HEK293 (cell line): Measurements from ENCODE around the gene ANO3.

Source experiments
- CTCF ChIA-PET: fragments of 350-600 bp; formaldehyde crosslinking; extraction: SDS; loops from one replicate; lab custom pipeline; 2021; ENCODE audit warnings: antibody characterized with exemption; lab: Yijun Ruan, JAX
- POLR2A ChIA-PET: fragments of 300-600 bp; formaldehyde crosslinking; extraction: SDS; loops from one replicate; lab custom pipeline; 2020; ENCODE audit warnings: antibody characterized with exemption, inconsistent platforms; lab: Yijun Ruan, JAX
- H3K27ac ChIP-seq: fragments of 200-500 bp; sonication (Bioruptor generic); 2 replicates; pipeline ENCODE4 v1.5.1; 2014; ENCODE audit warnings: low read depth, low read length, control low read depth, inconsistent platforms; ENCODE audit errors: extremely low read depth
- H3K36me3 ChIP-seq, 2 experiments: fragments of 200-500 bp in 1 of 2; sonication (Bioruptor generic) in 1 of 2; 1 replicate in 1 of 2; 2 replicates in 1 of 2; pipeline ENCODE4 v1.5.1; 2014 to 2017; ENCODE audit warnings: inconsistent platforms in 2 of 2, low read length in 2 of 2; ENCODE audit not compliant: control insufficient read depth in 2 of 2, insufficient read depth in 1 of 2
- H3K4me1 ChIP-seq: fragments of 200-500 bp; sonication (Bioruptor generic); 2 replicates; pipeline ENCODE4 v1.5.1; 2014; ENCODE audit warnings: mild to moderate bottlenecking, low read length, inconsistent platforms; ENCODE audit not compliant: control insufficient read depth, insufficient read depth
- H3K4me3 ChIP-seq: 2 replicates; pipeline ENCODE4 v1.5.1; 2011; ENCODE audit warnings: low read depth, mild to moderate bottlenecking, control low read depth, low read length, moderate library complexity
- H3K9me3 ChIP-seq: fragments of 200-500 bp; sonication (Bioruptor generic); 2 replicates; pipeline ENCODE4 v1.5.1; 2014; ENCODE audit warnings: low read depth, low read length, inconsistent platforms; ENCODE audit not compliant: control insufficient read depth, insufficient read depth
- HOXA7 ChIP-seq: sonication (generic); formaldehyde crosslinking; IDR thresholded peaks from 2 replicates; pipeline ENCODE4 v1.8.1; 2022; ENCODE audit warnings: missing genetic modification reagents, borderline replicate concordance
- KLF17 ChIP-seq: fragments of 450-650 bp; formaldehyde crosslinking; IDR thresholded peaks from 2 replicates; pipeline ENCODE4 v1.5.1; 2016; ENCODE audit warnings: missing biosample characterization, missing genetic modification characterization
- KLF7 ChIP-seq: fragments of 450-650 bp; formaldehyde crosslinking; IDR thresholded peaks from 2 replicates; pipeline ENCODE4 v1.5.1; 2016; ENCODE audit warnings: missing biosample characterization, missing genetic modification characterization, borderline replicate concordance
- OVOL3 ChIP-seq: fragments of 450-650 bp; formaldehyde crosslinking; IDR thresholded peaks from 2 replicates; pipeline ENCODE4 v1.5.1; 2016; ENCODE audit warnings: missing biosample characterization, missing genetic modification characterization
- SALL2 ChIP-seq: fragments of 450-650 bp; formaldehyde crosslinking; IDR thresholded peaks from 2 replicates; pipeline ENCODE4 v1.5.0; 2017; ENCODE audit warnings: missing biosample characterization, mild to moderate bottlenecking, missing genetic modification characterization, borderline replicate concordance
- ZBTB17 ChIP-seq: fragments of 450-650 bp; formaldehyde crosslinking; IDR thresholded peaks from 2 replicates; pipeline ENCODE4 v1.5.1; 2016; ENCODE audit warnings: missing biosample characterization, missing genetic modification characterization
- ZBTB8A ChIP-seq: fragments of 450-650 bp; formaldehyde crosslinking; IDR thresholded peaks from 2 replicates; pipeline ENCODE4 v1.5.1; 2016; ENCODE audit warnings: missing biosample characterization, missing genetic modification characterization
- ZNF138 ChIP-seq: fragments of 450-650 bp; formaldehyde crosslinking; IDR thresholded peaks from 2 replicates; pipeline ENCODE4 v1.5.1; 2016; ENCODE audit warnings: missing biosample characterization, missing genetic modification characterization, borderline replicate concordance
- ZNF140 ChIP-seq: fragments of 450-650 bp; formaldehyde crosslinking; IDR thresholded peaks from 2 replicates; pipeline ENCODE4 v1.5.1; 2016; ENCODE audit warnings: missing biosample characterization, missing genetic modification characterization
- ZNF274 ChIP-seq, 2 experiments: fragments of 200-500 bp in 1 of 2; fragments of 450-650 bp in 1 of 2; sonication (Bioruptor generic) in 1 of 2; formaldehyde crosslinking in 1 of 2; IDR thresholded peaks; 2 replicates each; pipeline versions ENCODE4 v1.5.1 to v1.6.1; 2014 to 2016; ENCODE audit warnings: borderline replicate concordance in 1 of 2, inconsistent platforms in 1 of 2, low read length in 1 of 2, missing biosample characterization in 1 of 2, missing genetic modification characterization in 1 of 2
- ZNF354C ChIP-seq: fragments of 450-650 bp; formaldehyde crosslinking; IDR thresholded peaks from 2 replicates; pipeline ENCODE4 v1.5.1; 2016; ENCODE audit warnings: missing biosample characterization, missing genetic modification characterization, low read depth, borderline replicate concordance
- ZNF37A ChIP-seq: fragments of 450-650 bp; IDR thresholded peaks from 2 replicates; pipeline ENCODE4 v1.5.1; 2018; ENCODE audit warnings: missing biosample characterization, missing genetic modification characterization
- ZNF433 ChIP-seq: fragments of 450-650 bp; formaldehyde crosslinking; IDR thresholded peaks from 2 replicates; pipeline ENCODE4 v1.5.1; 2016; ENCODE audit warnings: missing biosample characterization, missing genetic modification characterization, low read depth
- ZNF518A ChIP-seq: fragments of 450-650 bp; formaldehyde crosslinking; conservative IDR thresholded peaks from 2 replicates; pipeline ENCODE4 v1.5.1; 2016; ENCODE audit warnings: low read depth, missing biosample characterization, missing genetic modification characterization
- ZNF555 ChIP-seq: fragments of 450-650 bp; formaldehyde crosslinking; conservative IDR thresholded peaks from 2 replicates; pipeline ENCODE4 v1.5.1; 2017; ENCODE audit warnings: missing biosample characterization, mild to moderate bottlenecking, missing genetic modification characterization, inconsistent platforms
- ZNF585B ChIP-seq: fragments of 450-650 bp; formaldehyde crosslinking; IDR thresholded peaks from 2 replicates; pipeline ENCODE4 v1.5.1; 2016; ENCODE audit warnings: missing biosample characterization, missing genetic modification characterization
- ZNF621 ChIP-seq: fragments of 450-650 bp; formaldehyde crosslinking; IDR thresholded peaks from 2 replicates; pipeline ENCODE4 v1.5.1; 2017; ENCODE audit warnings: missing biosample characterization, missing genetic modification characterization
- TF ChIP-seq, protein P1 (sequence below): fragments of 450-650 bp; formaldehyde crosslinking; IDR thresholded peaks from 2 replicates; pipeline ENCODE4 v1.5.1; 2016; ENCODE audit warnings: missing biosample characterization, missing genetic modification characterization
- TF ChIP-seq, protein P2 (sequence below): fragments of 450-650 bp; formaldehyde crosslinking; IDR thresholded peaks from 2 replicates; pipeline ENCODE4 v1.5.1; 2016; ENCODE audit warnings: missing biosample characterization, missing genetic modification characterization
- TF ChIP-seq, protein P3 (sequence below): fragments of 450-650 bp; formaldehyde crosslinking; IDR thresholded peaks from 2 replicates; pipeline ENCODE4 v1.5.1; 2017; ENCODE audit warnings: missing biosample characterization, missing genetic modification characterization

ANO3 gene

GRCh38 chr11:26418386-26418912 lies 86.5 kb downstream of the ANO3 start:
- no peaks in the 10 kb centered on the region for H3K9me3 ChIP-seq
- ChIA-PET CTCF (no interaction called here), POLR2A (no interaction called here)
- no peak overlapping the region for H3K4me3 ChIP-seq
- TF ChIP-seq ZNF518A (tag by site-specific recombination) (no peak), ZNF621 (no peak), HOXA7 (CRISPR knock-in tag) (no peak), ZBTB17 (tag by site-specific recombination) (no peak), ZBTB8A (no peak), ZNF433 (no peak), ZNF555 (no peak), ZNF354C (tag by site-specific recombination) (no peak), ZNF274 (IDR thresholded peaks at IDR 0.05; ENCODE audit: low read length) (no peak), ZNF274 (tag by site-specific recombination; IDR thresholded peaks at IDR 0.05; ENCODE audit: borderline replicate concordance) (no peak), ZNF140 (tag by site-specific recombination) (no peak), ZNF138 (tag by site-specific recombination) (no peak), ZNF37A (tag by site-specific recombination) (no peak), OVOL3 (tag by site-specific recombination) (no peak), ZNF585B (no peak), KLF7 (tag by site-specific recombination) (no peak), KLF17 (no peak), SALL2 (tag by site-specific recombination) (no peak)
- TF ChIP-seq, protein P1, sequence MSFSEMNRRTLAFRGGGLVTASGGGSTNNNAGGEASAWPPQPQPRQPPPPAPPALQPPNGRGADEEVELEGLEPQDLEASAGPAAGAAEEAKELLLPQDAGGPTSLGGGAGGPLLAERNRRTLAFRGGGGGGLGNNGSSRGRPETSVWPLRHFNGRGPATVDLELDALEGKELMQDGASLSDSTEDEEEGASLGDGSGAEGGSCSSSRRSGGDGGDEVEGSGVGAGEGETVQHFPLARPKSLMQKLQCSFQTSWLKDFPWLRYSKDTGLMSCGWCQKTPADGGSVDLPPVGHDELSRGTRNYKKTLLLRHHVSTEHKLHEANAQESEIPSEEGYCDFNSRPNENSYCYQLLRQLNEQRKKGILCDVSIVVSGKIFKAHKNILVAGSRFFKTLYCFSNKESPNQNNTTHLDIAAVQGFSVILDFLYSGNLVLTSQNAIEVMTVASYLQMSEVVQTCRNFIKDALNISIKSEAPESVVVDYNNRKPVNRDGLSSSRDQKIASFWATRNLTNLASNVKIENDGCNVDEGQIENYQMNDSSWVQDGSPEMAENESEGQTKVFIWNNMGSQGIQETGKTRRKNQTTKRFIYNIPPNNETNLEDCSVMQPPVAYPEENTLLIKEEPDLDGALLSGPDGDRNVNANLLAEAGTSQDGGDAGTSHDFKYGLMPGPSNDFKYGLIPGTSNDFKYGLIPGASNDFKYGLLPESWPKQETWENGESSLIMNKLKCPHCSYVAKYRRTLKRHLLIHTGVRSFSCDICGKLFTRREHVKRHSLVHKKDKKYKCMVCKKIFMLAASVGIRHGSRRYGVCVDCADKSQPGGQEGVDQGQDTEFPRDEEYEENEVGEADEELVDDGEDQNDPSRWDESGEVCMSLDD (tag by site-specific recombination) = no peak
- TF ChIP-seq, protein P2, sequence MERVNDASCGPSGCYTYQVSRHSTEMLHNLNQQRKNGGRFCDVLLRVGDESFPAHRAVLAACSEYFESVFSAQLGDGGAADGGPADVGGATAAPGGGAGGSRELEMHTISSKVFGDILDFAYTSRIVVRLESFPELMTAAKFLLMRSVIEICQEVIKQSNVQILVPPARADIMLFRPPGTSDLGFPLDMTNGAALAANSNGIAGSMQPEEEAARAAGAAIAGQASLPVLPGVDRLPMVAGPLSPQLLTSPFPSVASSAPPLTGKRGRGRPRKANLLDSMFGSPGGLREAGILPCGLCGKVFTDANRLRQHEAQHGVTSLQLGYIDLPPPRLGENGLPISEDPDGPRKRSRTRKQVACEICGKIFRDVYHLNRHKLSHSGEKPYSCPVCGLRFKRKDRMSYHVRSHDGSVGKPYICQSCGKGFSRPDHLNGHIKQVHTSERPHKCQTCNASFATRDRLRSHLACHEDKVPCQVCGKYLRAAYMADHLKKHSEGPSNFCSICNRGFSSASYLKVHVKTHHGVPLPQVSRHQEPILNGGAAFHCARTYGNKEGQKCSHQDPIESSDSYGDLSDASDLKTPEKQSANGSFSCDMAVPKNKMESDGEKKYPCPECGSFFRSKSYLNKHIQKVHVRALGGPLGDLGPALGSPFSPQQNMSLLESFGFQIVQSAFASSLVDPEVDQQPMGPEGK (tag by site-specific recombination) = no peak
- TF ChIP-seq, protein P3, sequence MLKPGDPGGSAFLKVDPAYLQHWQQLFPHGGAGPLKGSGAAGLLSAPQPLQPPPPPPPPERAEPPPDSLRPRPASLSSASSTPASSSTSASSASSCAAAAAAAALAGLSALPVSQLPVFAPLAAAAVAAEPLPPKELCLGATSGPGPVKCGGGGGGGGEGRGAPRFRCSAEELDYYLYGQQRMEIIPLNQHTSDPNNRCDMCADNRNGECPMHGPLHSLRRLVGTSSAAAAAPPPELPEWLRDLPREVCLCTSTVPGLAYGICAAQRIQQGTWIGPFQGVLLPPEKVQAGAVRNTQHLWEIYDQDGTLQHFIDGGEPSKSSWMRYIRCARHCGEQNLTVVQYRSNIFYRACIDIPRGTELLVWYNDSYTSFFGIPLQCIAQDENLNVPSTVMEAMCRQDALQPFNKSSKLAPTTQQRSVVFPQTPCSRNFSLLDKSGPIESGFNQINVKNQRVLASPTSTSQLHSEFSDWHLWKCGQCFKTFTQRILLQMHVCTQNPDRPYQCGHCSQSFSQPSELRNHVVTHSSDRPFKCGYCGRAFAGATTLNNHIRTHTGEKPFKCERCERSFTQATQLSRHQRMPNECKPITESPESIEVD = no peak
- no peaks in the 10 kb centered on the region for H3K4me1 ChIP-seq
- no peaks in the 10 kb centered on the region for H3K36me3 ChIP-seq
- no peak overlapping the region for H3K27ac ChIP-seq
